HG03575 (cell line): ENCODE measurements around the gene MYL11.

Experiments
- ATAC-seq: cut with Tn5 transposase; IDR thresholded peaks from one replicate; pipeline ENCODE4 v1.9.1; 2021; ENCODE audit not compliant: unreplicated experiment, insufficient number of reproducible peaks, low FRiP score; ENCODE audit errors: extremely low read depth

Gene MYL11

DNA sequence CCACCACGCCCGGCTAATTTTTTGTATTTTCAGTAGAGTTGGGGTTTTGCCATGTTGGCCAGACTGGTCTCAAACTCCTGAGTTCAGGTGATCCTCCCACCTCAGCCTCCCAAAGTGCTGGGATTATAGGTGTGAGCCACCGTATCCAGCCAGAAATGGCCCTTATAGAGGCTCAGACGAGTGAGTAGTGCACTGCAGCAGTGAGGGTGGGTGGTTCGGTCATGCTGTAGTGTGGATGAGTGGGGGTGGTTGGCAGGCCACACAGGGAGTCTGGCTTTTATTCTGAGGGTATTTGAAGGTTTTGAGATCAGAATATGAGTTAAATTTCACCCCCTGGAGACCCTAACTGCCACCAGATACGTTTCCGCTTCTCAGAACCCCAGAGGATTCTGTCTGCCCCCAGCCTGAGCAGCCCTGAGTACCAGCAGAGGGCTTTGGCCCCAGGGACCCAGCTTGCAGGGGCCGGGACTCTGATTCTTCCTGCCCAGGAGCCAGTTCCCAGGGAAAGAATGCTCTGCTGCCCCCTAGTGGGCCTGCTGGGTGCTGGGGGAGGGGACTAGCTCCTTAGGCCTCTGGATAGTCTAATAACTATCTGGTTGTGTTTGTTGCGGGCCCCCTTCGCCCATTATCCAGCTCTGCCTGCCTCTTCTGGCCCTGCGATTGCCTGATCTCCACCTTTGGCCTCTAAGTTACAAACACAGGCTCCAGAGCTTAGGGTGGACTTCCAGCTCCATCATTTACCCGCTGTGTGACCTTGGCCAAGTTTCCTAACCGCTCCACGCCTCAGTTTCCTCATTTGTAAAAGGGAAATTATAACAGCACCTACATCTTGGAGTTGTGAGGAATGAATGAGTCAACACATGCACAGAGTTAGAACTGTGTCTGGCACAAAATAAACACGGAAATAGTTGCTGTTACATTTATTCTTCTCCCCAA is 34.8 kb downstream of the MYL11 start:
- ATAC-seq: no peak

GRCh38 chr16:30413112-30413806 is 38.7 kb downstream of the MYL11 start:
- ATAC-seq: no peak

- ATAC-seq: no peak
Measured at GRCh38 chr16:30414159-30414558, 39.6 kb downstream of the MYL11 start.

GRCh38 chr16:30416047-30416603 is 41.5 kb downstream of the MYL11 start:
- no peak for ATAC-seq

DNA sequence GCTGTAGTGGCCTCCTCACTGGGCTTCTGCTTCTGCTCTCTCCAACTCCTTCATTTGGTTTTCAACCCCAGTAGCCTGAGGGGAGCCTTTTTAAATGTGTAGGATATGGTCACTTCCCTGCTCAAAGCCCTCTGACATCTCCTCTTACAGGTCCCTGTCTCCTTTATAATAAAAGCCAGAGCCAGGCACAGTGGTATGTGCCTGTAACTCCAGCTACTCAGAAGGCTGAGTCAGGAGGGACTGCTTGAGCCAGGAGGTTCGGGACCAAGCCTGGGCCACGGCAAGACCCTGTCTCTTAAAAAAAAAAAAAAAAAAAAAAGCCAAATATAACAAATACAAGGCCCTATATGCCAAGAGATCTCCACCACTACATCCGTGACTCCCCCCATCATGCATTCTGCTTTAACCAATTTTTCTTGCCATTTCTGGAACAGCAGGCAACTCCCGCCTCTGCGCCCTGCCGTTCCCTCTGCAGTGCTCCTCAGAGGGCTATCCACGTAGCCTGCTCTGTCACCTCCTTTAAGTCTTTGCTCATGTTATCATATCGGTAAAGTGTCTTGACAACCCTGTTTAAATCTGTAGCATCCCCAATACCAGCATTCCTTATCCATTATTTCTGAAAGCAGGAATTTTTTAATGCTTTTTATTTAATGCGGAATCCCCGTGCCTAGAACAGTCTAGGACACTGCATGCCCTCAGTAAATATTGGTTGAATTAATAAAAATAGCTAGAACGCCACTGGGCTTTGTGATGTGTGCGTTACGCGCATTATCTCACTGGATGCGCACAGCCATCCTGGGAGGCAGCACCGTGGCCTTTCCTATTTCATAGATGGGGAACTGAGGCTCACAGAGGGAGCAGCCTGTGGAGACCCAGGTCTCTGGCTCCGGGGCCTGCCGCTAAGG is 42.3 kb downstream of the MYL11 start:
- no peak for ATAC-seq

GRCh38 chr16:30417529-30418349 is 43.1 kb downstream of the MYL11 start:
- ATAC-seq: no peak

- no peak for ATAC-seq
Measured at GRCh38 chr16:30418350-30419181, 44.0 kb downstream of the MYL11 start.

- ATAC-seq: no peak
Measured at GRCh38 chr16:30421010-30421409, 46.4 kb downstream of the MYL11 start.
